SK-N-SH (cell line): ENCODE measurements around the gene DENND5B. TPM values are rescaled to one million over a fixed set of nuclear protein-coding genes. Genes with fewer than 3 reads are reported as not detected.
"Not testable (repeated sequence)": the region's sequence is repeated elsewhere in the genome, so short reads cannot be mapped to it uniquely, and the experiment has no call there.

Experiments used
- CTCF ChIA-PET: fragments of 300-600, 350-600 bp; formaldehyde crosslinking; extraction: SDS; loops from one replicate; lab custom pipeline; 2021; lab: Yijun Ruan, JAX
- POLR2A ChIA-PET: fragments of 350-600 bp; sonication (Branson Sonifier 250); formaldehyde crosslinking; extraction: SDS; loops from one replicate; lab custom pipeline; 2020; ENCODE audit warnings: antibody characterized with exemption, inconsistent platforms; lab: Yijun Ruan, JAX
- DNase-seq: peaks from one replicate; pipeline ENCODE4 v3.0.0; 2012
- H2AFZ ChIP-seq: fragments of 200-600 bp; sonication (generic); 2 replicates; pipeline ENCODE4 v1.8.1; 2016; ENCODE audit warnings: antibody characterized with exemption, mild to moderate bottlenecking, low read depth
- H3F3A ChIP-seq: fragments of 200-600 bp; sonication (generic); replicated peaks from 2 replicates; pipeline ENCODE3; 2016; ENCODE audit warnings: antibody characterized with exemption, mild to moderate bottlenecking; ENCODE audit not compliant: insufficient read depth
- H3K27ac ChIP-seq, 2 experiments: fragments of 200-500 bp in 1 of 2; fragments of 200-600 bp in 1 of 2; sonication (Bioruptor generic) in 1 of 2; sonication (generic), shearing (Covaris generic) in 1 of 2; 2 replicates each; pipeline versions ENCODE4 v1.5.1 to v1.6.1; 2014 to 2016; ENCODE audit warnings: low read depth in 2 of 2, inconsistent platforms in 1 of 2, low read length in 1 of 2, mild to moderate bottlenecking in 1 of 2, mixed read lengths in 1 of 2
- H3K27me3 ChIP-seq: fragments of 200-600 bp; sonication (generic), shearing (Covaris generic); 2 replicates; pipeline ENCODE4 v1.6.1; 2016; ENCODE audit warnings: mixed run types; ENCODE audit not compliant: insufficient read depth
- H3K36me3 ChIP-seq, 2 experiments: fragments of 200-500 bp in 1 of 2; fragments of 200-600 bp in 1 of 2; sonication (Bioruptor generic) in 1 of 2; sonication (generic) in 1 of 2; replicated peaks in 1 of 2; 2 replicates each; pipeline versions ENCODE3 to v1.5.1; 2014 to 2016; ENCODE audit warnings: low read length in 1 of 2, mild to moderate bottlenecking in 1 of 2; ENCODE audit not compliant: insufficient read depth in 2 of 2, control insufficient read depth in 1 of 2
- H3K4me1 ChIP-seq, 2 experiments: fragments of 200-500 bp in 1 of 2; fragments of 200-600 bp in 1 of 2; sonication (Bioruptor generic) in 1 of 2; sonication (generic), shearing (Covaris generic) in 1 of 2; 2 replicates each; pipeline versions ENCODE4 v1.5.1 to v1.6.1; 2014 to 2016; ENCODE audit warnings: low read depth in 1 of 2, low read length in 1 of 2, mixed run types in 1 of 2; ENCODE audit not compliant: insufficient read depth in 2 of 2, control insufficient read depth in 1 of 2
- H3K4me2 ChIP-seq: fragments of 200-600 bp; sonication (generic), shearing (Covaris generic); 2 replicates; pipeline ENCODE4 v1.6.1; 2017; ENCODE audit warnings: mixed run types
- H3K4me3 ChIP-seq, 2 experiments: fragments of 200-500 bp in 1 of 2; fragments of 200-600 bp in 1 of 2; sonication (Bioruptor generic) in 1 of 2; sonication (generic), shearing (Covaris generic) in 1 of 2; 2 replicates each; pipeline versions ENCODE4 v1.5.1 to v1.8.1; 2014 to 2016; ENCODE audit warnings: low read depth in 2 of 2, inconsistent platforms in 1 of 2, low read length in 1 of 2, mild to moderate bottlenecking in 1 of 2, mixed read lengths in 1 of 2, moderate library complexity in 1 of 2
- H3K79me2 ChIP-seq: fragments of 200-600 bp; sonication (generic); 2 replicates; pipeline ENCODE4 v1.8.1; 2017; ENCODE audit warnings: mild to moderate bottlenecking; ENCODE audit not compliant: insufficient read depth
- H3K9ac ChIP-seq: fragments of 200-600 bp; sonication (generic); 2 replicates; pipeline ENCODE4 v1.6.1; 2017; ENCODE audit warnings: mixed run types
- H3K9me2 ChIP-seq: fragments of 200-600 bp; sonication (generic); 2 replicates; pipeline ENCODE4 v1.6.1; 2017; ENCODE audit warnings: mixed run types
- H3K9me3 ChIP-seq: fragments of 200-600 bp; sonication (generic); 2 replicates; pipeline ENCODE4 v1.6.1; 2017; ENCODE audit warnings: mixed run types, mild to moderate bottlenecking, moderate library complexity
- H4K20me1 ChIP-seq: fragments of 200-600 bp; sonication (generic); 2 replicates; pipeline ENCODE4 v1.6.1; 2017; ENCODE audit warnings: mild to moderate bottlenecking, mixed run types; ENCODE audit not compliant: insufficient read depth
- CHD2 ChIP-seq: fragments of 150-350 bp; IDR thresholded peaks from 2 replicates; pipeline ENCODE4 v1.6.1; 2018; ENCODE audit warnings: low read length; ENCODE audit not compliant: partially characterized antibody
- ELF1 ChIP-seq: IDR thresholded peaks from 2 replicates; pipeline ENCODE4 v1.4.0; 2012
- EP300 ChIP-seq, 2 experiments: IDR thresholded peaks; 2 replicates each; pipeline versions ENCODE4 v1.4.0 to v1.6.1; 2012; ENCODE audit warnings: borderline replicate concordance in 1 of 2, low read depth in 1 of 2, low read length in 1 of 2
- EZH2phosphoT487 ChIP-seq: fragments of 200-600 bp; sonication (generic); IDR thresholded peaks from 2 replicates; pipeline ENCODE4 v1.6.1; 2017; ENCODE audit warnings: low read depth, mixed run types, mild to moderate bottlenecking, antibody characterized with exemption, moderate library complexity, borderline replicate concordance
- FOSL2 ChIP-seq: IDR thresholded peaks from 2 replicates; pipeline ENCODE4 v1.4.0; 2012; ENCODE audit warnings: low read depth, mild to moderate bottlenecking, moderate library complexity, borderline replicate concordance
- FOXJ3 ChIP-seq: sonication (generic); formaldehyde crosslinking; IDR thresholded peaks from 2 replicates; pipeline ENCODE4 v1.5.1; 2020; ENCODE audit warnings: mild to moderate bottlenecking, missing genetic modification reagents
- FOXM1 ChIP-seq: IDR thresholded peaks from 2 replicates; pipeline ENCODE4 v1.4.0; 2012; ENCODE audit warnings: low read depth, mild to moderate bottlenecking
- IRF3 ChIP-seq: fragments of 150-350 bp; IDR thresholded peaks from 2 replicates; pipeline ENCODE4 v1.6.1; 2016; ENCODE audit warnings: mild to moderate bottlenecking, low read depth, low read length
- MAX ChIP-seq: IDR thresholded peaks from 2 replicates; pipeline ENCODE4 v1.4.0; 2012; ENCODE audit warnings: low read depth
- MEF2A ChIP-seq: IDR thresholded peaks from 2 replicates; pipeline ENCODE4 v1.4.0; 2012; ENCODE audit warnings: low read depth, borderline replicate concordance
- MXI1 ChIP-seq: IDR thresholded peaks from 2 replicates; pipeline ENCODE4 v1.6.1; 2012; ENCODE audit warnings: mild to moderate bottlenecking, low read depth, low read length, improper control_type of control experiment
- PBX3 ChIP-seq: IDR thresholded peaks from 2 replicates; pipeline ENCODE4; 2012
- POLR2AphosphoS5 ChIP-seq: IDR thresholded peaks from 2 replicates; pipeline ENCODE4 v1.6.1; 2012; ENCODE audit warnings: low read depth, low read length
- RAD21 ChIP-seq: IDR thresholded peaks from 2 replicates; pipeline ENCODE4 v1.6.1; 2012; ENCODE audit warnings: mild to moderate bottlenecking, low read length
- RCOR1 ChIP-seq: fragments of 150-350 bp; IDR thresholded peaks from 2 replicates; pipeline ENCODE4 v1.6.1; 2017; ENCODE audit warnings: antibody characterized with exemption, low read length
- RXRA ChIP-seq: IDR thresholded peaks from 2 replicates; pipeline ENCODE4 v1.4.0; 2012; ENCODE audit warnings: low read depth, mild to moderate bottlenecking, borderline replicate concordance
- TAF1 ChIP-seq: IDR thresholded peaks from 2 replicates; pipeline ENCODE4 v1.6.1; 2012; ENCODE audit warnings: low read depth, mild to moderate bottlenecking, low read length, moderate library complexity, borderline replicate concordance
- USF2 ChIP-seq: fragments of 150-350 bp; IDR thresholded peaks from 2 replicates; pipeline ENCODE4 v1.6.1; 2017; ENCODE audit warnings: antibody characterized with exemption, low read length, low read depth, borderline replicate concordance
- WGBS: methylation state at CpG from one replicate; pipeline ENCODE4 v1.1.6; 2017; ENCODE audit warnings: low lambda C conversion rate; 5-methylcytosine and 5-hydroxymethylcytosine counted together
- polyA plus RNA-seq, 3 experiments: library from polyadenylated mRNA; depleted of rRNA; stranded (reverse); fragments of >200 nt; gene quantifications; 2 replicates each; pipeline ENCODE4 v1.2.3, GENCODE V29; 2012

The DENND5B gene
- polyA plus RNA-seq, 1 of the 3 experiments (the other 2 are of a cell fraction), result 5.3 TPM

GRCh38 chr12:31504625-31505222 is 86.2 kb downstream of the DENND5B start (continued):
- TF ChIP-seq PBX3 (no peak), RCOR1 (no peak), POLR2AphosphoS5 (no peak), FOXM1 (no peak), FOSL2 (no peak), RAD21 (no peak), RXRA (no peak), MEF2A (no peak), USF2 (no peak)
- TF ChIP-seq, all 33 proteins: peak for 0

- H2AFZ ChIP-seq, H3K36me3 ChIP-seq, H3K9me3 ChIP-seq, H3K9ac ChIP-seq, H3K27ac ChIP-seq, H3K4me2 ChIP-seq, H4K20me1 ChIP-seq, H3F3A ChIP-seq, H3K27me3 ChIP-seq, POLR2A ChIA-PET, CTCF ChIA-PET, DNase-seq, H3K9me2 ChIP-seq, H3K4me3 ChIP-seq: not testable (repeated sequence)
- Histone ChIP-seq H3K4me1 (peaks cover 2 to 25% of the 10 kb centered on the region in 2 experiments; a peak in 2 of 4 replicates), H3K79me2 (peaks cover 63% of the 10 kb centered on the region)
- WGBS, result 91% methylated on average over 3 of the region's 3 CpGs
Measured at GRCh38 chr12:31501014-31501413, 89.9 kb downstream of the DENND5B start.

- TF ChIP-seq RCOR1, result no peak
- no peak for TF ChIP-seq IRF3
- no peak for TF ChIP-seq TAF1
- no peak for TF ChIP-seq CHD2
- TF ChIP-seq EP300 (IDR thresholded peaks at IDR 0.05; ENCODE audit: borderline replicate concordance in 1 of 2, low read depth in 1 of 2, low read length in 1 of 2), result no peak
- TF ChIP-seq MXI1, result no peak
- no peak for TF ChIP-seq MAX
- no peak for TF ChIP-seq RAD21
- TF ChIP-seq FOXJ3 (CRISPR knock-in tag), result no peak
- TF ChIP-seq EZH2phosphoT487, result no peak
- TF ChIP-seq PBX3, result no peak
- TF ChIP-seq FOSL2, result no peak
- no peak for TF ChIP-seq FOXM1
- TF ChIP-seq ELF1, result no peak
- DNase-seq, result no peak
- H2AFZ ChIP-seq, result no peak overlapping the region
- H3K9me3 ChIP-seq, result no peaks in the 10 kb centered on the region
- ChIA-PET CTCF (interaction anchor here (1.0 kb wide), 1 partner anchor 11 kb away, joined by 3 read pairs; no protein-coding TSS in a partner anchor), POLR2A (no interaction called here)
- H3K4me2 ChIP-seq, result no peak overlapping the region
- 91% methylated on average over 2 of the region's 2 CpGs for WGBS
- H4K20me1 ChIP-seq, result no peaks in the 10 kb centered on the region
- no peak overlapping the region for H3K4me3 ChIP-seq
- no peak overlapping the region for H3K9ac ChIP-seq
- H3K27ac ChIP-seq, result no peak overlapping the region
- H3K27me3 ChIP-seq, result no peaks in the 10 kb centered on the region
- H3K9me2 ChIP-seq, result no peaks in the 10 kb centered on the region
- H3K36me3 ChIP-seq, result peaks cover 0 to 3% of the 10 kb centered on the region in 2 experiments
- H3K79me2 ChIP-seq, result peaks cover 50% of the 10 kb centered on the region
- peaks cover 5 to 27% of the 10 kb centered on the region in 2 experiments; a peak in 2 of 4 replicates for H3K4me1 ChIP-seq
- no peaks in the 10 kb centered on the region for H3F3A ChIP-seq
Measured at GRCh38 chr12:31499567-31499966, 91.4 kb downstream of the DENND5B start.
